Lower leg skin (tissue), 3 donors: Measurements from ENCODE around the gene ACSM5.
"Not testable (repeated sequence)": the region's sequence is repeated elsewhere in the genome, so short reads cannot be mapped to it uniquely, and the experiment has no call there.

Experiments
- CTCF ChIP-seq, 3 donors: fragments of 450-650 bp; IDR thresholded peaks; one replicate each; pipeline ENCODE4 v1.5.1; 2016; ENCODE audit warnings: antibody characterized with exemption in 3 of 3, mild to moderate bottlenecking in 3 of 3, moderate library complexity in 2 of 3
- POLR2A ChIP-seq, 2 donors: fragments of 450-650 bp; IDR thresholded peaks; one replicate each; pipeline ENCODE4 v1.6.1; 2016 to 2017; ENCODE audit warnings: antibody characterized with exemption in 2 of 2, mild to moderate bottlenecking in 1 of 2, moderate library complexity in 1 of 2

GRCh38 chr16:20477188-20477744, 67.9 kb downstream of the ACSM5 start:
- not testable (repeated sequence) for TF ChIP-seq CTCF, POLR2A (IDR thresholded peaks at IDR 0.05)
